Epithelial cell of esophagus (primary cell): ENCODE measurements around the gene ZNF830.

Experiments used
- DNase-seq: peaks from one replicate; pipeline ENCODE4 v3.0.0; 2010; ENCODE audit warnings: low read depth
- H3K4me3 ChIP-seq: 2 replicates; pipeline ENCODE4 v1.5.1; 2011; ENCODE audit warnings: mild to moderate bottlenecking, low read length, control low read depth
- CTCF ChIP-seq: IDR thresholded peaks from 2 replicates; pipeline ENCODE4 v1.5.1; 2011; ENCODE audit warnings: low read depth, mild to moderate bottlenecking, low read length, control low read depth, inconsistent platforms; ENCODE audit not compliant: insufficient read depth; ENCODE audit errors: missing control alignments

ZNF830 gene

DNA sequence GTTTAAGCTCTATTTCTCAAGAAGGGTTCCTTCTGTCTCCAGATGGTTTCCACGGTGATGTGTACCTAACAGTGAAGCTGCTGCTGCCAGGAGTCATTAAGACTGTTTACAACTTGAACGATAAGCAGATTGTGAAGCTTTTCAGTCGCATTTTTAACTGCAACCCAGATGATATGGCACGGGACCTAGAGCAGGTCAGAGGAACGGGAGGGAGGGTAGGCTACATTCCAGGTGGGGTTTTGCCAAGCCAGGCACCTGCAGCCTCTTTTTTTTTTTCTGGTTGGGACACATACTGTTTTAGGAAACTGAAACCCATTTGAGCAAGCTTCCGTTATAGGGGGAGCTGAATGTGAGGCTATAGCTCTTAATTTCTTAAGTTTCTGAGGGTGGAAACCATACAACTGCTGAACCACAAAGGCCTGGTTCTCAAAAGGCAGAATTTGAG, 29.6 kb downstream of the ZNF830 start:
- no peak overlapping the region for H3K4me3 ChIP-seq
- no peak for DNase-seq
- no peak for TF ChIP-seq CTCF

GRCh38 chr17:34991606-34992005, 30.3 kb downstream of the ZNF830 start:
- TF ChIP-seq CTCF = no peak
- no peak overlapping the region for H3K4me3 ChIP-seq
- DNase-seq = no peak

- no peak for DNase-seq
- H3K4me3 ChIP-seq = no peak overlapping the region
Observed at GRCh38 chr17:34993031-34993430, 31.7 kb downstream of the ZNF830 start.

DNA sequence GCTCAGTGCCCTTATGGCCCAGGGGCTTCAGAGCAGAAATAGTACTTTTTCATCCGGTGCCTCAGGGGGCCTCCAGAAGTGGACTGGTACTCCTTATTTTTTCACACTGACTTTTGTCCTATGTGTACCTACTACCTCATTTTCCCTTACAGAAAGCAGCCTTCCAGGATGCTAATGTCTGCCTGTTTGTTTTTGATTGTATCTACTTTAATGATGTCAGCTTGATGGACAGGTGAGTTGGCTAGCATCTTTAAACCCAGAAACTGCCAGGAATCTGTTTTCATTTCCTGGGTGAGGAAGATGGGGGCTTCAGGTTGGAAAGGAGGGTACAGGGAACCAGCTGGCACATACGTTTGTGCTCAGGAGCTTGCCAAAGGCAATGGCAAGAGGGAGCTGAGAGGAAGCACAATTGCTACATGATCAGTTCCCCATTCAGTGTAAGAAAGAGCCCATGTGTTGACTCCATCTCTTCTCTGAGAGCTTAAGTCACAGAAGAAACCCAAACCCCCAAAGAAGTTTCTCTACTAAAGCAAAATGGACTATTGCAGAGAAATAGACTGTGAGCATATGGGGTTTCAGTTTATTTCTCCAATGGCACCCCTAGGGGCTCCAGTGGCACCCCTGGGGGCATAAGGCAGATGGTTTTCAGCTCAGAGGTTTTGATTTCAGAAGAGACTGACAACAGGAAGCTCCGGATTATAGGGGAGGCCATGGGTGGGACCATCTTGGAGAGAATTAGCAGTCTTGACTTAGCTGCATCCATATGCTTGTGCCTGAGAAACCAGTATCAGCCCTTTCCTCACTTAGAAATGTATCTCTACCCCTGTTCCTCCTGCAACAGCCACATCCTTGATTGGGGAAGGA, 35.3 kb downstream of the ZNF830 start:
- no peak for DNase-seq
- H3K4me3 ChIP-seq = no peak overlapping the region
- no peak for TF ChIP-seq CTCF

More at GRCh38 chr17:34993031-34993430, 31.7 kb downstream of the ZNF830 start:
- TF ChIP-seq CTCF = no peak

DNA sequence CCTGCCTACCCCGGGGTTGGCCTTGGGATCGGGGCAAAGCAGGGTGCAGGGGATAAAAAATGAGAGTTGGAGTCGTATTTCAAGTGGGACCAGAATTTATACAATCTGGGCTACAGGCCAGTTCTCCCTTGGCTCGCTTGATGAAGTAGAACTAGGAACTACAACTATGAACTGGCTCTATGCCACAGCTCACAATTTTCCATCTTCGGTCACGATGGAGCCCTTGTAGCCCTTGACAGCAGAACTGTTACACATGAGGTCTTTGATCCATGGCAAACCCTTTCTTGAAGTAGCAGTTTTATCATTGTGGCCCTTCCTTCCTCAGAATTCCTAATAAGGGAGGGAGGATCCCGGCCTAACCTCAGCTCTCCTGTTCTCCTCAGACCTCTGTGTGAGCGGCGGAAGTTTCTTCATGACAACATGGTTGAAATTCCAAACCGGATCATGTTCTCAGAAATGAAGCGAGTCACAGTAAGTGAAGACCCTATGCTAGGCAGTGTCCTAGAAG, 36.1 kb downstream of the ZNF830 start:
- TF ChIP-seq CTCF = no peak
- H3K4me3 ChIP-seq = no peak overlapping the region
- DNase-seq = no peak

DNA sequence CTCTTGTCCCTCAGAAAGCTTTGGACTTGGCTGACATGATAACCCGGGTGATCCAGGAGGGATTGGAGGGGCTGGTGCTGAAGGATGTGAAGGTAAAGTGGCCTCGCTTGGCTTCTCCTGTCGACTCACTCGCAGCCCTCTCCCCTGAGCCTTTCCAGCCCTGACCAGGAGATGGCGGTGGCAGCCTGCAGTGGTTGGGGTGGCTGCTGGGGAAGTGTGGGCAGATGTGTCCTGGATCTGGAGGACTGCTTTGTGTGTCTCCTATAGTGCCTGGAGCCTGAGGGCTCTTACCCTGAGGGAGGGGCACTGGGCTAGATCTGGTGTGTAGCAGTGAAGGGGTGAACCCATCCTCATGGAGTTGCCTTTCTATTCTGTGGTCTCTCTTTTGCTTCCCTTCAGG, 36.9 kb downstream of the ZNF830 start:
- peak; percentile 76 for DNase-seq
- H3K4me3 ChIP-seq = no peak overlapping the region
- TF ChIP-seq CTCF = peak; percentile 98
